Measurements from ENCODE around the gene TMEM229B. TPM values are rescaled to one million over a fixed set of nuclear protein-coding genes. Genes with fewer than 3 reads are reported as not detected.

Gene TMEM229B
- total and polyA plus RNA-seq, 2 of the 4 experiments (the other 2 are of a cell fraction), result under 0.01 TPM; not detected in 1

GRCh38 chr14:67464377-67464776 lies 24.1 kb downstream of the TMEM229B start:
- ATAC-seq (ENCODE audit: low read depth), result no peak
- TF ChIP-seq FOS (IDR thresholded peaks at IDR 0.05; ENCODE audit: low read depth, low read length), result no peak
- no peak for TF ChIP-seq RAD21 (IDR thresholded peaks at IDR 0.05; ENCODE audit: low read length)
- no peak for TF ChIP-seq POLR2A (IDR thresholded peaks at IDR 0.05; ENCODE audit: low read depth, low read length)
- no peak for TF ChIP-seq RFX5 (IDR thresholded peaks at IDR 0.05; ENCODE audit: low read depth, low read length)
- TF ChIP-seq NFE2L2 (IDR thresholded peaks at IDR 0.05; ENCODE audit: low read depth, low read length), result no peak
- no peak for TF ChIP-seq MAFK (IDR thresholded peaks at IDR 0.05; ENCODE audit: low read depth, low read length)
- no peak for TF ChIP-seq SMC3 (IDR thresholded peaks at IDR 0.05; ENCODE audit: low read depth, low read length)
- no peak for TF ChIP-seq CEBPB (IDR thresholded peaks at IDR 0.05; ENCODE audit: low read depth, low read length)
- TF ChIP-seq ELK1 (IDR thresholded peaks at IDR 0.05; ENCODE audit: borderline replicate concordance, low read depth, low read length), result no peak
- no peak for TF ChIP-seq RCOR1 (IDR thresholded peaks at IDR 0.05; ENCODE audit: insufficient replicate concordance, low read length)
- no peak for TF ChIP-seq BHLHE40 (IDR thresholded peaks at IDR 0.05; ENCODE audit: low read depth, low read length)
- TF ChIP-seq CHD1 (IDR thresholded peaks at IDR 0.05; ENCODE audit: low read depth, low read length), result no peak
- TF ChIP-seq, protein P1, sequence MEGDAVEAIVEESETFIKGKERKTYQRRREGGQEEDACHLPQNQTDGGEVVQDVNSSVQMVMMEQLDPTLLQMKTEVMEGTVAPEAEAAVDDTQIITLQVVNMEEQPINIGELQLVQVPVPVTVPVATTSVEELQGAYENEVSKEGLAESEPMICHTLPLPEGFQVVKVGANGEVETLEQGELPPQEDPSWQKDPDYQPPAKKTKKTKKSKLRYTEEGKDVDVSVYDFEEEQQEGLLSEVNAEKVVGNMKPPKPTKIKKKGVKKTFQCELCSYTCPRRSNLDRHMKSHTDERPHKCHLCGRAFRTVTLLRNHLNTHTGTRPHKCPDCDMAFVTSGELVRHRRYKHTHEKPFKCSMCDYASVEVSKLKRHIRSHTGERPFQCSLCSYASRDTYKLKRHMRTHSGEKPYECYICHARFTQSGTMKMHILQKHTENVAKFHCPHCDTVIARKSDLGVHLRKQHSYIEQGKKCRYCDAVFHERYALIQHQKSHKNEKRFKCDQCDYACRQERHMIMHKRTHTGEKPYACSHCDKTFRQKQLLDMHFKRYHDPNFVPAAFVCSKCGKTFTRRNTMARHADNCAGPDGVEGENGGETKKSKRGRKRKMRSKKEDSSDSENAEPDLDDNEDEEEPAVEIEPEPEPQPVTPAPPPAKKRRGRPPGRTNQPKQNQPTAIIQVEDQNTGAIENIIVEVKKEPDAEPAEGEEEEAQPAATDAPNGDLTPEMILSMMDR (conservative IDR thresholded peaks at IDR 0.05; ENCODE audit: low read depth, low read length), result no peak
- no peak for TF ChIP-seq MAZ (IDR thresholded peaks at IDR 0.05; ENCODE audit: borderline replicate concordance, low read depth, low read length)
- no peak for TF ChIP-seq MXI1 (IDR thresholded peaks at IDR 0.05; ENCODE audit: borderline replicate concordance, low read depth, low read length)
- TF ChIP-seq, protein P2, sequence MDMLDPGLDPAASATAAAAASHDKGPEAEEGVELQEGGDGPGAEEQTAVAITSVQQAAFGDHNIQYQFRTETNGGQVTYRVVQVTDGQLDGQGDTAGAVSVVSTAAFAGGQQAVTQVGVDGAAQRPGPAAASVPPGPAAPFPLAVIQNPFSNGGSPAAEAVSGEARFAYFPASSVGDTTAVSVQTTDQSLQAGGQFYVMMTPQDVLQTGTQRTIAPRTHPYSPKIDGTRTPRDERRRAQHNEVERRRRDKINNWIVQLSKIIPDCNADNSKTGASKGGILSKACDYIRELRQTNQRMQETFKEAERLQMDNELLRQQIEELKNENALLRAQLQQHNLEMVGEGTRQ (IDR thresholded peaks at IDR 0.05; ENCODE audit: low read depth, low read length), result no peak
- Histone ChIP-seq H4K5ac (ENCODE audit: low read depth, low read length) (no peak overlapping the region), H3K4me2 (ENCODE audit: low read depth, low read length) (no peak overlapping the region), H4K20me1 (ENCODE audit: insufficient read depth, low read length) (no peaks in the 10 kb centered on the region), H3K79me1 (ENCODE audit: low read depth in 1 of 2, low read length in 2 of 2) (no peaks in the 10 kb centered on the region), H4K8ac (ENCODE audit: low read depth in 2 of 2, low read length in 2 of 2) (no peak overlapping the region), H2BK5ac (ENCODE audit: low read depth, low read length, poor library complexity, severe bottlenecking) (no peak overlapping the region), H3K4me3 (ENCODE audit: insufficient read depth, low read depth, low read length) (no peak overlapping the region), H3K9ac (ENCODE audit: low read depth, low read length) (no peak overlapping the region), H2AK9ac (replicated peaks; ENCODE audit: low read depth, low read length, poor library complexity) (no peak overlapping the region), H3K9me1 (ENCODE audit: insufficient read depth, low read length) (no peaks in the 10 kb centered on the region; the same call in 1 of the 2 replicates), H3K36me3 (ENCODE audit: control insufficient read depth, insufficient read depth, low read length) (no peaks in the 10 kb centered on the region), H3K23ac (ENCODE audit: low read depth, low read length) (no peak overlapping the region), H2AK5ac (ENCODE audit: low read depth, low read length) (no peak overlapping the region), H3K27me3 (ENCODE audit: control insufficient read depth, insufficient read depth, low read length) (peaks cover 43% of the 10 kb centered on the region), H2BK120ac (ENCODE audit: low read depth, low read length) (no peak overlapping the region), H3K4me1 (ENCODE audit: control insufficient read depth, insufficient read depth, low read length) (no peaks in the 10 kb centered on the region), H3K56ac (ENCODE audit: extremely low read depth, insufficient read depth, low read length) (no peak overlapping the region), H2BK20ac (ENCODE audit: low read depth, low read length) (no peak overlapping the region), H3K14ac (replicated peaks; ENCODE audit: low read depth, low read length) (no peak overlapping the region), H3K18ac (ENCODE audit: low read depth, low read length) (no peak overlapping the region), H3K9me3 (ENCODE audit: control insufficient read depth, insufficient read depth, low read length) (no peaks in the 10 kb centered on the region), H2AFZ (replicated peaks; ENCODE audit: low read length, poor library complexity) (no peak overlapping the region), H4K91ac (ENCODE audit: insufficient read depth, low read depth, low read length) (no peak overlapping the region), H3K4ac (ENCODE audit: low read depth, low read length) (no peak overlapping the region), H2BK15ac (ENCODE audit: low read depth, low read length) (no peak overlapping the region), H3K27ac (ENCODE audit: insufficient read depth, low read length) (no peak overlapping the region)
- intact Hi-C loops (cut with micrococcal nuclease) (no loop called here), in situ Hi-C loops (cut with MboI; ENCODE audit: low sequenced_read_pairs) (no loop called here), dilution Hi-C loops (cut with HindIII; ENCODE audit: low sequenced_read_pairs, unreplicated experiment) (no loop called here)
- POLR2A ChIA-PET (ENCODE audit: unreplicated experiment), result no interaction called here
- no TSS peak for BruUV-seq (replicated peaks)
- WGBS, 2 experiments (ENCODE audit: extremely low coverage in 2 of 2, insufficient read length in 1 of 2), result 29% methylated on average over 4 of the region's 6 CpGs; no CpG with 5 or more reads in 1 of the 2 experiments
- CTCF ChIA-PET, result no interaction called here
- DNase-seq, result no peak
